Natural killer cell (primary cell): Measurements from ENCODE around the gene GRID2. TPM values are rescaled to one million over a fixed set of nuclear protein-coding genes. Genes with fewer than 3 reads are reported as not detected.

Experiments
- ATAC-seq, 3 donors: fragments of 150-1000 bp in 2 of 3; fragments of 200-7000 bp in 1 of 3; cut with Tn5 transposase; 1 replicate in 1 of 3; 2 replicates in 2 of 3; pipeline ENCODE4 v1.10.0; 2021; ENCODE audit warnings: mild to moderate bottlenecking in 2 of 3, moderate library complexity in 2 of 3
- DNase-seq, 2 donors: peaks; one replicate each; pipeline versions ENCODE4 v3.0.0 to v3.0.0-alpha.2; 2013 to 2021; ENCODE audit warnings: mixed read lengths in 1 of 2
- H3K27ac ChIP-seq: one replicate; pipeline ENCODE4 v1.5.1; 2013; ENCODE audit warnings: mild to moderate bottlenecking, low read length
- H3K27me3 ChIP-seq: one replicate; pipeline ENCODE4 v1.6.1; 2013; ENCODE audit warnings: low read length; ENCODE audit not compliant: control insufficient read depth, insufficient read depth
- H3K36me3 ChIP-seq: one replicate; pipeline ENCODE4 v1.6.1; 2013; ENCODE audit warnings: low read length; ENCODE audit not compliant: control insufficient read depth, insufficient read depth
- H3K4me1 ChIP-seq: one replicate; pipeline ENCODE4 v1.6.1; 2013; ENCODE audit warnings: low read length; ENCODE audit not compliant: control insufficient read depth, insufficient read depth
- H3K4me3 ChIP-seq: one replicate; pipeline ENCODE4 v1.5.1; 2013; ENCODE audit warnings: low read length
- H3K9me3 ChIP-seq: one replicate; pipeline ENCODE4 v1.6.1; 2013; ENCODE audit warnings: low read length; ENCODE audit not compliant: control insufficient read depth, insufficient read depth
- H3K27ac Mint-ChIP-seq, 2 donors: one replicate each; pipeline ENCODE4 v1.8.0; 2022; ENCODE audit warnings: mild to moderate bottlenecking in 2 of 2, mixed read lengths in 2 of 2, moderate library complexity in 1 of 2
- H3K27me3 Mint-ChIP-seq, 2 donors: one replicate each; pipeline ENCODE4 v1.8.0; 2022; ENCODE audit warnings: low read depth in 2 of 2, mixed read lengths in 2 of 2
- H3K36me3 Mint-ChIP-seq: one replicate; pipeline ENCODE4 v1.8.0; 2022; ENCODE audit warnings: mixed read lengths
- H3K4me1 Mint-ChIP-seq, 2 donors: one replicate each; pipeline ENCODE4 v1.8.0; 2022; ENCODE audit warnings: mixed read lengths in 2 of 2
- H3K4me3 Mint-ChIP-seq: one replicate; pipeline ENCODE4 v1.8.0; 2022; ENCODE audit warnings: mild to moderate bottlenecking, moderate library complexity, mixed read lengths
- H3K9me3 Mint-ChIP-seq, 2 donors: one replicate each; pipeline ENCODE4 v1.8.0; 2022; ENCODE audit warnings: mixed read lengths in 2 of 2
- WGBS: methylation state at CpG from one replicate; pipeline ENCODE4 v1.1.7; 2013; ENCODE audit warnings: missing lambda C conversion rate; ENCODE audit not compliant: insufficient coverage; 5-methylcytosine and 5-hydroxymethylcytosine counted together
- intact Hi-C: fragments of 100-400 bp; cut with micrococcal nuclease; formaldehyde crosslinking; loops from one replicate; pipeline ENCODE4 v1.14.2; 2022
- total RNA-seq, 4 donors: library from RNA; stranded (reverse); fragments of 120-200 nt in 1 of 4; gene quantifications; one replicate each; pipeline versions ENCODE4 v1.2.3 to v1.2.4, GENCODE V29; 2013 to 2022
- TF ChIP-seq, protein P1 (sequence below): fragments of 200-600 bp; IDR thresholded peaks from one replicate; pipeline ENCODE4 v1.8.0; 2022; ENCODE audit warnings: antibody characterized with exemption

GRID2 gene
- total RNA-seq, 3 donors from 2014 or later (not counting 1 experiment from before 2014, with no cell fraction given), result not detected

DNA sequence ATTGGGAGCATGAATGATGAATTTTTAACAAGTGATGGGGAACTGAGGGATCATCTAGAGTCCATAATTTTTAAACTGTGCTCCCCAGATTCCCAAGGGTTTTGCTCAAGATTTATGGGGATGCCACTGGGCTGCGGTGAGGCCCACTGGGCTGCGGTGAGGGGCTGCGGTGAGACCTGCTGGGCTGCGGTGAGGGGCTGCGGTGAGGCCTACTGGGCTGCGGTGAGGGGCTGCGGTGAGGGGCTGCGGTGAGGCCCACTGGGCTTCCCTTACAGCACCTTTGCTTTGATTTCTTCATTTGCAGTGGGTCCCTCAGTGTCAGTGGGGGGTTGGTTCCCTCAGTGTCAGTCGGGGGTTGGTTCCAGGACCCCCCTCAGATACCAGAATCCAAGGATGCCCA lies 1477.4 kb downstream of the GRID2 start:
- 98% methylated on average over 8 of the region's 9 CpGs for WGBS
- Histone ChIP-seq H3K27ac (no peak overlapping the region), H3K4me3 (no peak overlapping the region), H3K36me3 (no peaks in the 10 kb centered on the region), H3K27me3 (no peaks in the 10 kb centered on the region), H3K9me3 (no peaks in the 10 kb centered on the region), H3K4me1 (no peaks in the 10 kb centered on the region)
- Mint-ChIP-seq H3K27me3 (no peaks in the 10 kb centered on the region), H3K27ac (no peak overlapping the region), H3K36me3 (no peaks in the 10 kb centered on the region), H3K4me3 (no peak overlapping the region), H3K4me1 (no peaks in the 10 kb centered on the region), H3K9me3 (peaks cover 3 to 4% of the 10 kb centered on the region in 2 donors)
- ATAC-seq (no peak), DNase-seq (no peak)
- intact Hi-C loops, result no loop called here
- TF ChIP-seq, protein P1, sequence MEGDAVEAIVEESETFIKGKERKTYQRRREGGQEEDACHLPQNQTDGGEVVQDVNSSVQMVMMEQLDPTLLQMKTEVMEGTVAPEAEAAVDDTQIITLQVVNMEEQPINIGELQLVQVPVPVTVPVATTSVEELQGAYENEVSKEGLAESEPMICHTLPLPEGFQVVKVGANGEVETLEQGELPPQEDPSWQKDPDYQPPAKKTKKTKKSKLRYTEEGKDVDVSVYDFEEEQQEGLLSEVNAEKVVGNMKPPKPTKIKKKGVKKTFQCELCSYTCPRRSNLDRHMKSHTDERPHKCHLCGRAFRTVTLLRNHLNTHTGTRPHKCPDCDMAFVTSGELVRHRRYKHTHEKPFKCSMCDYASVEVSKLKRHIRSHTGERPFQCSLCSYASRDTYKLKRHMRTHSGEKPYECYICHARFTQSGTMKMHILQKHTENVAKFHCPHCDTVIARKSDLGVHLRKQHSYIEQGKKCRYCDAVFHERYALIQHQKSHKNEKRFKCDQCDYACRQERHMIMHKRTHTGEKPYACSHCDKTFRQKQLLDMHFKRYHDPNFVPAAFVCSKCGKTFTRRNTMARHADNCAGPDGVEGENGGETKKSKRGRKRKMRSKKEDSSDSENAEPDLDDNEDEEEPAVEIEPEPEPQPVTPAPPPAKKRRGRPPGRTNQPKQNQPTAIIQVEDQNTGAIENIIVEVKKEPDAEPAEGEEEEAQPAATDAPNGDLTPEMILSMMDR, result no peak

DNA sequence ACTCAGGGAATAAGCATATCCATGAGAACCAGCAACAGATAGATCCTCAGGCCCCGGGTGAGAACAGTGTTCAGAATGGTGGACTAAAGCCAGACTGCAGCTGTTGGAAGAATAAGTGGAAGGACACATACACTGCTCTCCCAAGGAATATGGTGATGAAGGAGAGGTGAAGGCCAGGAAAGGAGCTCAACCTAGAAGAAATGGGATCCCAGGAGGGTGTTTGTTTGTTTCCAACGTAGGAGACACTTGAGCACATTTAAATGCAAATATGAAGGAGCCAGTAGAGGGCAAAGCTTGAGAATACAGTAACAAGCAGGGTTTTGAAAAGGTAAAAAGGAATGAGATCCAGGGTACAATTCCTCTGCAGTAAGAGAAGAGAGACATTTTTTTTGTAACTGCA lies 1482.4 kb downstream of the GRID2 start:
- ATAC-seq (no peak), DNase-seq (no peak)
- H3K9me3 Mint-ChIP-seq, result no peaks in the 10 kb centered on the region
- no peak overlapping the region for H3K4me3 ChIP-seq
- H3K36me3 Mint-ChIP-seq, result no peaks in the 10 kb centered on the region
- 71% methylated on average over 2 of the region's 2 CpGs for WGBS
- no peaks in the 10 kb centered on the region for H3K36me3 ChIP-seq
- TF ChIP-seq, protein P1, result no peak
- no peaks in the 10 kb centered on the region for H3K4me1 Mint-ChIP-seq
- no peaks in the 10 kb centered on the region for H3K4me1 ChIP-seq
- no peaks in the 10 kb centered on the region for H3K9me3 ChIP-seq
- no peaks in the 10 kb centered on the region for H3K27me3 Mint-ChIP-seq
- no peak overlapping the region for H3K27ac Mint-ChIP-seq
- no peak overlapping the region for H3K27ac ChIP-seq
- H3K4me3 Mint-ChIP-seq, result no peak overlapping the region
- H3K27me3 ChIP-seq, result no peaks in the 10 kb centered on the region
- intact Hi-C loops, result no loop called here

DNA sequence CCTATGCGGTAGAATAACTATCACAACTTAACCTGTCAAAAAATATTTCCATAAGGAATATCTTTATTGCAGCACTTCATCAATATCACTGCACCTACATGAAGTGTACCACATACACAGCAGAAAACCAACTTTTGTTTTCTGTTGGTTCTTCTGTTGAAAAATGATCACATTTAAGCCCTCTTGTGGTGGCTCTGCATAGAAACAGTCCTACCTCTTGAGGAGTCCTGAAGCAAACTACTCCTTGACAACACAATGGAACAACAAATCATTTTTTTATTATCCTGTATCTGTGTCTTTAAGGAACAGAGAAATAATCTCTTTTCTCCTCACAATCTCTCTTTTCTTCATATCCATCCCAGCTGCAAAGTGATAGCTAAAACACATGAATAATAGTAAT lies 1484.9 kb downstream of the GRID2 start:
- 60% methylated on average over 1 of the region's 1 CpG for WGBS
- no peak overlapping the region for H3K27ac Mint-ChIP-seq

More for the DNA sequence above, 1484.9 kb downstream of the GRID2 start:
- no peak overlapping the region for H3K4me3 ChIP-seq
- Mint-ChIP-seq H3K4me3 (no peak overlapping the region), H3K4me1 (no peaks in the 10 kb centered on the region), H3K27me3 (no peaks in the 10 kb centered on the region), H3K36me3 (no peaks in the 10 kb centered on the region), H3K9me3 (peaks cover 0 to 3% of the 10 kb centered on the region in 2 donors)
- TF ChIP-seq, protein P1, result no peak
- DNase-seq, result no peak
- no peaks in the 10 kb centered on the region for H3K9me3 ChIP-seq
- intact Hi-C loops, result no loop called here
- no peak overlapping the region for H3K27ac ChIP-seq
- no peaks in the 10 kb centered on the region for H3K27me3 ChIP-seq
- no peaks in the 10 kb centered on the region for H3K36me3 ChIP-seq
- no peaks in the 10 kb centered on the region for H3K4me1 ChIP-seq
- no peak for ATAC-seq
